COLO668 (cell line): ENCODE measurements around the gene ADGRV1.
A peak's percentile ranks its signal among the peaks of the same experiment; 100 is the strongest.

Experiments
- DNase-seq: peaks from one replicate; lab custom pipeline; 2025; ENCODE audit not compliant: unreplicated experiment; lab: John Stamatoyannopoulos, UW

ADGRV1 gene

DNA sequence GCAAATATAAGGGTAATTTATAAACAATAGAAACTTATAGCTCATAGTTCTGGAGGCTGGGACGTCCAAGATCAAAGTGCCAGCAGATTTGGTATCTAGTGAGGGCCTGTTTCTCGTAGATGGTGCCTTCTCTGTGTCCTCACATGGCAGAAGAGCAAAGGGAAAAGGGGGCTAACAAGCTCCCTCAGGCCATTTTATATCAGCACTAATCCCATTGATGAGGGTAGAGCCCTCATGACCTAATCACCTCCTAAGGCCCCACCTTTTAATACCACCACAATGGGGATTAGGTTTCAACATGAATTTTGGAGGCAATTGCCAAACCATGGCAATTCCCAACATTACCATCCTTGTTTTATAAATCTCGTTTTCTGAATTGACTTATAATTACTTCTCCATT is 564.7 kb downstream of the ADGRV1 start:
- no peak for DNase-seq

DNA sequence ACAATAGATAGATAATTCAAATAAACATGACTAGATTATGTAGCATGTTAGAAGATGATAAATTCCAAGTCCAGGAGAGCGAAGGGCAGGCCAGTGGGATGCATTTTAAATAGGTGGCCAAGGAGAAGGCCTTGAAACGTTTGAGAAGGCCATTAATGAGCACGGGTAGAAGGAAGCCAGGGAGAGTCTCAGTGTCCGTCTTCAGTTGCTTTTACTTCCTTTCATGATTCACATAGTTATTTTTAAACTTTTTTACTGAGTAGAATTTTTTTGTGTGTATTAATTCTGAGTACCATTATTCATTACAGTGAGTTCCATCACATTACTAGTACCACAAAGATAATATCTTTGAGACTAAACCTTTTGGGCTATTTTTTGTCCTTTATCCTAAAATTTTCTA is 565.3 kb downstream of the ADGRV1 start:
- no peak for DNase-seq

DNA sequence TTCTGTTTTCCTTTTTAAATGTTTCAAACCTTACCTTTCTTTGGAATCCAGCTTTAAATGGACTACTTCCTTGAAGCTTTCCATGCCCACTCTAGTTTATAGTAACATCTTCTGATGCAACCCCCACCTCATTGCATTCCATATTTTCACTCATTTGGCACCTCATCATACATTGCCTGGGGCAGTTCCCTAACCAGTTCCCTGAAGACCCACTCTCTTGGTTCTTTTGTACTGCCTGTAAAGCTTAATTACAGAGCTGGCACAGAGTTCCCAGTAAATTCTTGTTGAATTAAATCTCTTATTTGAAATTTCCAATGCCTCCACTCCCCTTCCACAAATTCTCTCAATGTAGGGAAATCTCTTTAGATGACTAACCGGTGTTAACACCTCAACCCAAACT is 567.3 kb downstream of the ADGRV1 start:
- no peak for DNase-seq

DNA sequence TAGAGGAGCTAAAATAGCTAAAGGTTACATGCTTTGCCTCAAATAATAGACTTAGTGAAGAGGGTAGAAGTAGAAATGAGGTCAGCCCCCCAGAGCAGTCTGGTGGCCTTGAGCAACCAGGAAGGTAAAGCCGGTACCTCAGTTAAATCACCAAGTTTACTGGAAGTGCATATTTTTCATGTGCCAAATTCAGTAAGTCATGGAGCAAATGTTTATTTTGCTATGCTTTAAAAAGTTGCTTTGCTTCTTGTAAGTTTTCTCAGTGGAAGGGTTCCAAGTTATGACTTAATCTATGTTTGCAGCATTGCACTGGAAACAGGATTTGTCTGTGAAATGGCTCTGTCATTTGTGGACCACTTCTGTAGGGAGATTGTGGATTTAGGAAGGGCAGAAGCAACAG is 567.9 kb downstream of the ADGRV1 start:
- DNase-seq, result no peak

DNA sequence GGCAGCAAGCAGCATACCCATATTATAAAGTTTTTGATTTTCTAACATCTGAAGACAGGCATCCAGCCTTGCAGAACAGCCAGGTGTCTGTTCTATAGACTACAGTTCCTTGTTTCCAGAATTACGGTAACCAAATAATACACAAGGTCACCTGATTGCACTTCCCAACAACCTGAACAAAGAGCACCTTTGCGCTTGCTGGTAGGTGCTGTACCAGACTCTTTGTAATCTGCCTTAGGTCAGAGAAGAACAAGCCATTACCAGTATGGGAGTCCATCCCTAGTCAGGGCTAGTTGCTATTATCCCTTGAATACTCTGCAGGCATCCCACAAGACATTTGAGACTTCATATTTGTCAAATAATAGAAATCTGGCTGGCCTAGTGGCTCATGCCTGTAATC is 568.3 kb downstream of the ADGRV1 start:
- DNase-seq, result no peak

DNA sequence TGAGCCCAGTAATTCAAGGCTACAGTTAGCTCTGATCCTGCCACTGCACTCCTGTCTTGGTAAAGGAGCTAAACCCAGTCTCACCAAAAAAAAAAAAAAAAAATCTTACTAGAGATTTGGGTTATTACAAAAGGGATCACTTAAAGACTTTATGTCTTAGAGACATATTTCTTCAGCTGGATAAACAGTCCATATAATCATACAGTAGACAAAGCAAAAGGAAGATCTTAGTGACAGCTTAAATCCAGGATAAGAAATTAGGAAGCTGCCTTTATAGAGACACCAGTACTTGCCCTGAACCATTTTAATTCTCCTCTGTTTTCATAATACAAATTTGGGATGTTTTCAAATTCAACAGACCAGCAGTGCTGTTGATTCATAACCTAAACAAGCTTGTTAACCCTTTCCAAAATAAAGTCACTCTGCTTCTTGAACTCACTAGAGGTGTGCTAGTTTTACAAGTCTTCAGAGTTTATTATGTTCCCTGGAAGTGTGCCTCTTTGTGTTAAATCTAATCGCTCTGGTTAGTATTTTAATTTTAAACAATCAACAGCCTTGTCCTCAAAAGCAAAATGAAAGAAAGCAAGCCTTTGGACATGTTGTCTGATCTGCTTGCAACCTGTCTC is 569.0 kb downstream of the ADGRV1 start:
- DNase-seq, result no peak

DNA sequence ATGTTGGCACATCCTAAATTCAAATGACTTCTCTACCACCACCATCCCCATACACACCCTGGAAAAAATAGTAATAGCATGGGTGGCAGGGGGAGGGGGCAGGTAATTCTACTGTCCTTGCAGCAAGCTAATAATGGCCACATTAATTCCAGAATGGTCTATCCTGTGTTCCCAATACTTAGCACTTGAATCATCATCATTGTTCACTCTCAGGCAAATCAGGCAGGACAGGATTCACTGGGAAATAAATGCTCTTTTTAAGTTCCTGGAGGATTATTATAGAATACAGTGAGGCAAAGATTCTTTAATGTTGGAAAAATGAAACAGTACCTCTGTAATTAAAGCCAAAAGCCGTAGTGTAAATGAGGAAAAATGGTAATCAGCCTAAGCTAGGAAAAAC is 570.0 kb downstream of the ADGRV1 start:
- DNase-seq, result peak; percentile 2

DNA sequence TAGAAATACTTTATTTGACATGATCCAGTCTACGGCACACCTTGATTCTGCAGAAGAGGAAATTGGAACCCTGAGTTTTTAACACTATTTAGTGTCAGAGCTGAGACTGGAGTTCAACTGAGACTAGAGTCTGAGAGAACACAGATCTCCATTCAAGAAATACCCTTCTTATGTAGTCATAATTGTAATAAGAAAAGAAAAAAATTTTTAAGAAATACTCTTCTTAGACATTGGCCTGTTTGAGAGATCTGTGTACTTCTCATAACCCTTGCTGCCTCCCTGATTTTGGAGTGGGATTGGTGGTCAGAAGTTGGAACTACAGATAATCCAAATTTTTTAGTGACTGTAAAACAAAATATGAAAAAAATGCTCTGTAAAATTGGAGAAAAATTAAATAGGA is 571.2 kb downstream of the ADGRV1 start:
- DNase-seq, result no peak

DNA sequence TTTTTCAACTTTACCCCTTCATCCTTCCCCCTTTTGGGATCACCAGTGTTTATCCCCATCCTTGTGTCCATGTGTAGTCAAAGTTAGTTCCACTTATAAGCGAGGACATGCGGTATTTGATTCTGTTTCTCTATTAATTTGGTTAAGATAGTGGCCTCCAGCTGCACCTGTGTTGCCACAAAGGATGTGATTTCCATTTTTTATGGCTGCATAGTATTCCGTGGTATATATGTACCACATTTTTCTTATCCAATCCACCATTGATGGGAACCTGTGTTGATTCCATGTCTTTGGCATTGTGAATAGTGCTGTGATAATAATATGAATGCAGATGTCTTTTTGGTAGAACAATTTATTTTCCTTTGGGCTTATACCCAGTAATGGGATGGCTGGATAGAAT is 572.2 kb downstream of the ADGRV1 start:
- no peak for DNase-seq

DNA sequence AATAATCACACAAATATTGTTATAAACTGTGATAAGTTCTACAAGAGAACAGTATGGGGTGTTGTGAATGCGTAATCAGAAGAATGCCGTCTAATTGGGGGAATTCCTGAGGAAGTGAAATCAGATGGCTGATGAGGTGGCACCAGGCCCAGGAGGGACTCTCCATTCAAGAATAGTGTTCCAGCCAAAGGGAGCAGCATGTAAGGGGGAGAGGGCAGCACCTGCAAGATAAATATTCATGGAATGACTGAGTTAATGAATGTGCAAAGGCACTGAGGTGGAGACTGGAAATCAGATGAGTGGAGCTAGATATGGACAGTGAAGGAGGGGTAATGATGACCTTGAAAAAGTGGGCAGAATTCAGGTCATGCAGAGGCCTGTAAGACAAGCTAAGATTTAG is 574.0 kb downstream of the ADGRV1 start:
- DNase-seq, result no peak

DNA sequence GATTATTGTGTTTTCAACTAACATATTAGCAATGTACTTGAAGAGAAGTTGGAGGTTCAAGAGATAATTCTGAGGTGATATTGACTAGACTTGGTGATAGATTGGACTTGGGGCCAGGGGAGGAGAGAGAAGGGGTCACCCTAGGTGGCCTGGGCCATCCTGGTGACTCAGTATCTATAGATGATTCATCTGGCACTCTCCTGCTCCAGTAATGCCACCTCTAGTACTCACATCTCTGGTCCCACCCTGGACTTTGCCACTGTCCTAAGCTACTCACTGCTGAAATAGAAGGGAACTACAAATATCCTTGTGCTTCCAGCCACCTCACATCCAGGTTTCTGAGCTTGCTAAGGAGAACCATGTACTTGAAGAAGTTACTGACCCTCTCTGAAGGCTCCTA is 574.6 kb downstream of the ADGRV1 start:
- no peak for DNase-seq

DNA sequence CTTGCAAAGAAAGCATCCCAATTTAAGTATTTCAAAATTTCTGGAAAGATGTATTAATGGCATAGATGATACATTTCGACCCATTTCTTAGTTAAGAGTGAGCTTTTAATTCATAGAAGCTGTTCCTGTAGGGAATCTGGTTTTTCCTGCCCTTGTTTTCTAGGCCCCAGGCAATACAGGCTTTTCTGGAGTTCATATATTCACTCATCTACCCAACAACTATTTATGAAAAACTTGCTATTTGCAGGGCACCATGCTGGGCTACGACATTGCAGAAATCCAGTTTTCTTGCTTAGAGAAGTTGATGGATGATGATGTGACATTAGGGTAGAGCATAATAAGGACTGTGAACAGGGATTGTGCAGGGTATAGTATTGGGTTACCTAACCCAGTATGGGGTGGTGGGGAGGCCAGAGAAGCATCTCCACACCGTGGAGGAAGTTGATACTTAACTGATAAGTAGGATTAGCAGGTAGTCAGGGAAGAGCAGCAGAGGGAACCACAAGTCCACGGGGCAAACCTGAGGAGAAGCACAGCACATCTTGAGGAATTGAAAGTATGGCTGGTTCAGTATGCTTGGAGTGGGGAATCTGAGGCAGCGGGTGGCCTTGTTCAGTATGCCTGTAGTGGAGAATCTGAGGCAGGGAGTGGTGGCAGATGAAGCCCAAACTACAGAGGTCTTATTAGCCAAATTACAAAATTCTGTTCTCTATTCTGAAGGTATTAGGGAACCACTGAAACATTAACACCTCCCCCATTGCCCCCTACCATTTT is 577.1 kb downstream of the ADGRV1 start:
- DNase-seq, result no peak

DNA sequence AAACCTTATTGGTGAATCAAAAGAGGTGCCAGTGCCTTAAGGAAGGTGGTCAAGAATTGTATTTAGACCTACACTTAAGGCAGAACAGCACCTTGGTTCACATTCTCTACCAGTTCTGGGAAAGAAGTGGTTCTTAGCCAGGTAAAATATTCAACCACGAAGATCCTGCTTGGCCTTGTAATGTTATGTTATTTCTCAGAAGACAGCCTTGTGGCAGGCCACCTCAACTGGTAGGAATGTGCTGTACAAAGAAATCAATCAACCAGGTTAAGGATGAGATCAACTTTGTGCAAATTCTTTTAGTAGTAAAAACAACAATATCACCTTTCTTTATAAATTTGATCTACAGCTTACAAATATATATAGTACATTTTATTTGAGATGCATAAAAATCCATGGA is 577.7 kb downstream of the ADGRV1 start:
- DNase-seq, result no peak

DNA sequence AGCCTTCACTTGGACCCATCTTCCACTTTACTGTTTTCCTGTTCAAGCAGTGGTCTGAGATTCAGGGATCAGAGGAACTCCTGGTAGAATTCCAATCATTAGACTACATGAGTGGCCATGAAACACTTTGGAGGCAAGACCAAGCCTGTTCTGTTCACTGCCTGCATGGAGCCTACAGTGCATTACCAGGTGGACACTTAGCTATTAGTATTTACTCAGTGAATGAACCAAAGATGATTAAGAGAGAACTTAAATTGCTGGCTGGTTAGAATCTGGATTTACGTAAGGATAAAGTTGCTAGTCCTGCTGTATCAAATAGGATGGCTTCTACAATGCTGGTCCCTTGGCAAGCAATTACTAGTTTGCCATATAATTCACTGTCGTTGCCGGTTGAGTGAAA is 579.0 kb downstream of the ADGRV1 start:
- no peak for DNase-seq

DNA sequence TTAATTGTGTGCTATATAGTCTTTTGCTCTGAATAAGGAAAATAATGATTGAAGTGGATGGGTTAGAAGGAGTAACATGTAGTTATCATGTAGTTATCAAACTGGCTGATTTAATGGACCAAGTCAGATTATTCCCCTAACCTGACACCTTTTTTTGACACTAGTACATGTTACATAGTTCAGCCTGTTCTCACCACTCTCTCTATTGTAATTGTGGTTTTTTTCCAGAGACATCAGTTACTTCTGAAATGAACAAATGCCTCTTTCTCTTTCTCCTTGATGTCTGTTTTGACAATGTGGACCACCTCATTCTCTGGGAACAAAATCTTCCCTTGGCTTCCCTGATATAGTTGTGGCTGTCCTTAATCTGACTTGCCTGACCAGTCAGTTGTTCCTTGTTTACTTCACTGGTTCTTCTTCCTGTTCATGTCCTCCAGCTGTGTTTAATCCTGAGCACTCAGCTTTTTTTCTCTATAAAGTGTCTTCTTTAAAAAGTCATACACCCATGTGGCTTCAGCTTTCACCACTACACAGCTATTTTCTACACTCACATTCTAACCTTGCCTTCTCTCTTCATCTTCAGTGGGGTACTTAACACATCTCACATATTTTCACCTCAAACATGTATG is 581.1 kb downstream of the ADGRV1 start:
- no peak for DNase-seq

DNA sequence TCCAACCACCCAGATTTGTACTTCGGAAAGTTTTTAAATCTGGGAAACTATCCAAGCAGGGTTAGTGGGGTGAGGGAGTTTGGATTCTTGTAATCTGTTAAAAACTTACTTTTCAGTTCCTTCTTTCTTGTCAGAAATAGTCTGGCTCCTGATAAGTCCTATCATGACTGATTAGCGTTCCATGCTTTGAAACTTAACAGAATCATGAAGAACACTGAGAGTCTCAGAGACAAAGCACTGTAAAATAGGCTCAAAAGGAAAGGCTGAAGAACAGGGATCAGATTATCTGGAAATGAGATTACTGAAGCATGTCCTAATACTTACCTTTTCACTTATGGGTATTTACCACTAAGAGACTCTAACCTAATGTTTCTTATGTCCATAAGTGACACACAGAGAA is 582.1 kb downstream of the ADGRV1 start:
- no peak for DNase-seq

DNA sequence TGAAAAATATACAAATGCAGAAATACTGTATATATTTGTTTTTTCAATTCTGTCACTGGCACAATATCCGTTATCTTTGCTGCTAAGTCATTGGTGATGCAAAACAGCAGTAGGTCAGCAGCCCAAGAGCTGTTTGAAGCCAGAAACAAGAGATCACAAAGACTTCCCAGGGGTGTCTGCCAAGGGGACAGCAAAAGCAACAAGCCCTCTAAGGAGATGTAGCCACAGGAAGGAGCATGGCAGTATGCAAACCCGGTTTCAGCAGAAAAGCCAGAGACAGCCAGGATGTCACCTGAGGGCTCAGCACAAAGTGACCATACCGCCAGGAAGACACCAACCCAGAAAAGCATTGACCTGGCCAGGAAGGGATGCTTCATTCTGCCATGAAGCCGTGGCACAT is 583.0 kb downstream of the ADGRV1 start:
- no peak for DNase-seq

DNA sequence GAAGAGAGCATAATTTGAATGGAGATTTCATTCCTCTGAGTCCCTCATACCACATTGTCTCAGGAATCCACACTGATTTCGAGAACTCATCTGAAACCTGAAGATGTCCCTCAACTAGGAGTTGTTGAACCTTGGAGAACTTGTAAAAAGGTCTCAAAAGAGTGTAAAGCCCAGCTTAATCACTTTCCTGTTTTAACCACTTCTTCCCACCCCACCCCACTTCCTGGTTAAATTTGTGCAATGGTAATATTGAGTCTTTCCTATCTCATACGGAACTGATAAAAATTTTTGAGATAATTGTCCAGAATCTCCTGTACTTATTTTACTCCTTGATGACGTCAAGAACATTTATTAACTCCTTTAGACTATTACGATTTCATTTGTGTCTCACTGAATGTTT is 583.8 kb downstream of the ADGRV1 start:
- no peak for DNase-seq

DNA sequence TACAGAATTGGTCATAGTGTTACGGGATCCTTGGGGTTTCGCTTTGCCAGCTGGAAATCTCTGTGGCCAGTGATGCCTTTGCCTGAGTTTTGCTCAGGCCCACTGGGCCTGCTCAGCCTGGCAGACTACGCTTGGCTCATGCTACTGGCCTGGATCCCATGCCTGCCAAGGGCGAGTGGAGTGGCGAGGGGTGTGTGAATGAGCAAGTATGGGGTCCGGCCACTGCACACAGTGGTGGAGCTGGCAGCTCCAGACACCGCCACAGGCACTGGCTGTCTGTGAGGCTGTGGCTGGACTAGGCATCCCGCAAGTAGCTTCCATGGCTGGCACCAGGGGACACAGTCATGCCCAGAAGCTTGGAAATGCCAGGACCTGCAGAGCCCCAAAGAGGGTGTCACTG is 584.2 kb downstream of the ADGRV1 start:
- DNase-seq, result no peak

DNA sequence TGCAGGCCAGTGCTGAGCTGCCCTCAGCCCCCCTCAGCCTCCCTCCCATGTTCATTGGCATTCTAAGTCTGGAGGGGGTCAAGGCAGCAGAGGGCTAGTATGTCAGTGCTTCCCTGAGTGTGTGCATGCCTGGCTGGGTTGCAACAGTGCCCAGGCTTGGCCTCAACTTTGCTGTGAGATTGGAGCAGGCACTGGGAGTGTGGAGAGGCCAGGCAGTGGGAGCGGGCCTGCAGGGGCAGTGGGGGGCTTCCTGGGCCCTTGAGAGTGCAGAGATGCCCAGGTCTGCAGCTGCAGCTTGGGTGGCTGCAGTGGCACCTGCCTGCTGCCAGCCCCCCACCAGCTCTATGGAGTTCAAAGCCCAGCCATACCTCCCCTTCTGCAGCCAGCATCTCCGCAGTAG is 585.2 kb downstream of the ADGRV1 start:
- no peak for DNase-seq

DNA sequence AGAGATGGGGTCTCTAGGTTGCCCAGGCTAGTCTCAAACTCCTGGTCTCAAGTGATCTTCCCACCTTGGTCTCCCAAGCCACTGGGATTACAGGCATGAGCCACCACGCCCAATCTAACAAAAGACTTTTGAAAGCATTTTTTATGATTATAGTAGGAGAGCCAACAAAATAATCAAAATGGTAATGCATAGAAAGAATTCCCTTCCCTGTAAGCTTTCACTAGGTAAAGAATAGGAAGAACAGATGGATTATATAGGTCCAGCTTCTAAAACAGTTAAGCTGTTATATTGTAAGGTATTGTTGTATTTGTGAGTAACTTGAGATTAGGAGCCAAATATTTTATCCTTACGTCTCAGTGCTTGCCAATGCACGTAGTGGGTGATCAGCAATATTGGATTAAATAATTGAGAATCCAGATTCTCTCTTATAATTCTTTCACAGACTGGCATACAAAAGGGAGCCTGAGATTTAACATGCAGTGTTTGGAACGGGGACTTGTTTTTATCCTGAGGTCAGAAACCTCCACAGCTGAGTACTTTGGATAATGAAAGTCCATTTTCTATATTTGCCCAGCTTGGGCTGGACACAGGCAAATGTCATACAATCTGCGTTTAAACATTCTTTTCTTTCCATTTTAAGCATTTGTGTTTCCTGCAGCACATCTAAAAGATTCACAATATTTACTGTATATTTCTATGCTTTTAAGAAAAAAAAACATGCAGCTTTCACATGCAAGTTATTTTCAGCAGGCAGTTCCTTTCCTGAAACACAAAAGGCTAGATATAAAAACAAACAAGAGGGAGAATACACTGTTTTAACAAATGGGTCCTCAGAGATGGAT is 586.1 kb downstream of the ADGRV1 start:
- no peak for DNase-seq

DNA sequence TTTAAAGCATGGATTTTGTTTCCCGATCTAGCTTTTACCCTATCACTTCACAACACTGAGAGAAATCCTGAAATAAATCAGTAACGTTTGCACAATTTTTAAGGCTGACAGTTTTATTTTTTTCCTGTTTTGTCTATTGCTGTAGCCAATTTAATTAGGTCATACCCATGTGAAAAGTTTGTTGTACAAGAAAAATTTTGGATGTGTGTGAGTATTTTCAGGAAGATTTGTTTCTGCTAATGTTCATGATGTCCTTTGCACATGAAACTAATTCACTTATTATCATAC is 586.7 kb downstream of the ADGRV1 start:
- no peak for DNase-seq
